HUES6 (cell line): ENCODE data around the gene IGDCC3.
A peak's percentile ranks its signal among the peaks of the same experiment; 100 is the strongest.

Experiments used
- H3K27ac ChIP-seq: 2 replicates; pipeline ENCODE4 v1.7.0; 2013; ENCODE audit warnings: low read depth, mild to moderate bottlenecking, low read length, inconsistent platforms
- H3K27me3 ChIP-seq: 2 replicates; pipeline ENCODE4 v1.6.1; 2013; ENCODE audit warnings: low read length; ENCODE audit not compliant: control insufficient read depth, insufficient read depth
- H3K36me3 ChIP-seq: 2 replicates; pipeline ENCODE4 v1.6.1; 2013; ENCODE audit warnings: low read length; ENCODE audit not compliant: control insufficient read depth, insufficient read depth
- H3K4me1 ChIP-seq: 2 replicates; pipeline ENCODE4 v1.6.1; 2013; ENCODE audit warnings: low read length; ENCODE audit not compliant: control insufficient read depth, insufficient read depth
- H3K4me3 ChIP-seq: 2 replicates; pipeline ENCODE4 v1.5.1; 2013; ENCODE audit warnings: low read depth, low read length
- H3K9ac ChIP-seq: one replicate; pipeline ENCODE4 v1.6.1; 2013; ENCODE audit warnings: mild to moderate bottlenecking, low read length
- H3K9me3 ChIP-seq: 2 replicates; pipeline ENCODE4 v1.6.1; 2013; ENCODE audit warnings: low read depth, low read length; ENCODE audit not compliant: control insufficient read depth, insufficient read depth

The IGDCC3 gene

DNA sequence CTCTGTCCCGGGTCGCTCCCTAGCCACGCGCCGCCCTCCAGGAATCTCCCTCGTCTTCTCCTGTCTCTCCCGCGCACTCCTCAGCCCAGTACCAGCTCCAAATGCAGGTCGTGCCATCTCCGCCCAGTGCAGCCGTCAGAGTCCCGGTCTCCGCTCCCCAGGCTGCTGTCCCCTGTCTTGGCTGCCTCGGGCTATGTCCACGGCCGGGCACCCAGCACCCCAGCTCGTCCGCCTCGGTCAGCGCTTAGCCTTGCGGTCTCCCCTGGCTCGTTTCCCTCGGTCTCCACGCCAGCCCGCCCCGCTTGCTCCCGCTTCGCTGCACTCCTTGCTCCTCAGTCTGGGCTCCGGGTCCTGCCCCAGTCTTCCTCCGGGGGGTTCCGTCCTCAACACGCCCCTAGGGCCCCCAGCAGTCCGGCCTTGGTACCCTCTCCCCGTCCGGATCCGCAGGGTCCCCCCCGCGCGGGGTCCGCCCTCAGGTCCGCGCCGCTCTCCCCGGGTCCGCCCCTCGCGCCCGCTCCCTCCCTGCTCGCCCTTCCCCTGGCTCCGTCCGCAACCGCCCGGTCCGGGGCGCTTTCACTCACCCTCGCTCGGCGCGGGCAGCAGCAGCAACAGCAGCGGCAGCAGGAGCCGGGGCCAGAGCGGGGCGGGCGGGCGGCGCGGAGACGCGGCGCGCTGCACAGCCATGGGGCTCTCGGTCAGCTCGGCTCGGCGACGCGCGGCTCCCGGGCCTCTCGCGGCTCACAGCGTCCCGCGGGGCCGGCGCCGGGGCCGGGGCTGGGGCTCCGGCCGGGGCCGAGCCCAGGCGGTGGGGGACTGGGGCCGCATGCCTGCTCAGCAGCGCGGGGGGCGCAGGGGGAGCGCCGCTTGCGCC lies 462 bp downstream of the IGDCC3 start:
- peak overlapping the region; percentile 85 for H3K9ac ChIP-seq
- peak overlapping the region; percentile 2; the same call in 1 of the 2 replicates for H3K27ac ChIP-seq
- H3K4me1 ChIP-seq, result peaks cover 42% of the 10 kb centered on the region
- H3K4me3 ChIP-seq, result peak overlapping the region; percentile 86
- H3K36me3 ChIP-seq, result peaks cover 18% of the 10 kb centered on the region
- H3K27me3 ChIP-seq, result peaks cover 17% of the 10 kb centered on the region; the same call in 1 of the 2 replicates
- no peaks in the 10 kb centered on the region for H3K9me3 ChIP-seq

DNA sequence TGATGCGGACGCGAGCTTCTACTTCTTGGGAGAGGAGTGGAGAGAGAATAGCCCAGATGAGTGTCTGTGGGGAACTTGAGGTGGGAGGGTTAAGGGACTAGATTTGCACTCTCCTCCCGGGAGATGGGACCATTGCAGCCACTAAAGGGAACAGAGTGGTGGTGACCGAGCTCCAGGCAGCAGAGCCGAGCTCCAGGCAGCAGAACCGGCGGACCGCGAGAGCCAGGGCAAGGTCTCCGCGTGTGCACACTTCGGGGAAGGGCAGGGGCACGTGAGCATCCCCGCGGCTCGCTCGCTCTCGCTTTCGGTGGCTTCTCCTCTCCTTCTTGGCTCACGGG lies 1.1 kb downstream of the IGDCC3 start:
- Histone ChIP-seq H3K4me3 (peak overlapping the region; percentile 86), H3K9me3 (no peaks in the 10 kb centered on the region), H3K36me3 (peaks cover 18% of the 10 kb centered on the region), H3K27ac (no peak overlapping the region), H3K27me3 (peaks cover 17% of the 10 kb centered on the region; the same call in 1 of the 2 replicates), H3K9ac (peak overlapping the region; percentile 85), H3K4me1 (peaks cover 48% of the 10 kb centered on the region)

DNA sequence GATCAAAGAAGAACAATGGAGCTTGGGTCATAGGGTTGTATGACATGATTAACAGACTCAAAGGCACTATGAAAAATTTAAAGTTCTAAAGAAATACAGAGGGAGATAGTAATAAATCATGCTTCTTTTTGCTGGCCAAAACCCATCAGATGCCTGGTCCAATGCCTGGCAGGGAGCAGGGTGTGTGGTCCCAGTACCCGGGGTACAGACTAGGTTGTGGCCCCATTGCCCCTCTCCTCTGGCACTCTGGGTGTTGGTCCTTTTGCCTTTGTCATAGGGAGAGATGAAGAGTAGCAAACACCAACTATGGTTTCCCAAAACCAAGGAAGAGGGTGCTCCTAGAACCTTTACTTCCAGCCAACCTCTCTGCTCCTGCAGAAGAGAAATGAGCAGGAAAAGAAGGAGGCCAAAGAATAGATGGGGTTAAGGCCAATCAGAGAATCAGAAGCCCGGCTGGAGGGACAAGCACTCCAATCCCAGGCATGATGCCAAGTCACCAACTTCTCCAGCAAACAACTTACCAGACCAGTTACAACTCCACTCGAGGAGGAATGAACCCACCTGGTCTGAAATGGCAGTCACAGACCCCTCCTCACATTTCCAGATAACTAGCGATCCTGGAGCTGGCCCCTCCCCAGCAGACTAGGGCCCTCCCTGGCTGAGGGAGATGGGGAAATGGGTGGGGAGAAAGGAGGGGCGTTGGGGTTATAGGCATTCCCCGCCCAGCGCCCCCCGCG lies 1.8 kb downstream of the IGDCC3 start:
- Histone ChIP-seq H3K4me1 (peaks cover 49% of the 10 kb centered on the region), H3K4me3 (peak overlapping the region; percentile 86), H3K9me3 (no peaks in the 10 kb centered on the region), H3K27me3 (peaks cover 17% of the 10 kb centered on the region; the same call in 1 of the 2 replicates), H3K9ac (peak overlapping the region; percentile 13), H3K36me3 (peaks cover 23% of the 10 kb centered on the region), H3K27ac (no peak overlapping the region)

DNA sequence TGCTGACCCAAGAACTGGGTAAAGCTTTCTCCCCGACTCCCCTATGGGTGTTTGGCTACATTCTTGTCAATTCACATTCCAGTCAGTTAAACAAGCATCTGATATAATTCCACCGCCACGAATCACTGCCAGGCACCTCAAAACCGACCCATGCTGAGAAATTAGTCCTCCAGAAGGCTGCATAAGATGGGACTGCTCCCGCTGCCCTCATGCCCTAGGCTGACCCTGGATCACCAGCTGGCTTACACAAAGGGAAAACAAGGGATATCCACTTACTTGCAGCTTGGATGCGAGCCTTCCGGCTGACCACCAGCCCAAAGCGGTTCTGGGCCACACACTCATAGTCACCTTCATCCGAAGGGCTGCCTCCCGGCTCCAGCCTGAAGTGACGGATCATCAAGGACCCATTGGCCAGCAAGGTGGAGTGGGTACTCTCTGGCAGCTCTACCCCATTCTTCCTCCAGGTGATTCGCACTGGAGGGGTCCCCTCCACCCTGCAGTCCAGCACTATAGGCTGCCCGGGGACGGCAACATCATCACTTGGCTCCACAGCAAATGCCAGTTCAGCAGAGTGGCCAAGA lies 2.9 kb downstream of the IGDCC3 start:
- Histone ChIP-seq H3K4me3 (no peak overlapping the region; the same call in 1 of the 2 replicates), H3K4me1 (peaks cover 45% of the 10 kb centered on the region), H3K27ac (no peak overlapping the region), H3K9ac (peak overlapping the region; percentile 19), H3K9me3 (no peaks in the 10 kb centered on the region), H3K36me3 (peaks cover 24% of the 10 kb centered on the region), H3K27me3 (peaks cover 17% of the 10 kb centered on the region; the same call in 1 of the 2 replicates)

DNA sequence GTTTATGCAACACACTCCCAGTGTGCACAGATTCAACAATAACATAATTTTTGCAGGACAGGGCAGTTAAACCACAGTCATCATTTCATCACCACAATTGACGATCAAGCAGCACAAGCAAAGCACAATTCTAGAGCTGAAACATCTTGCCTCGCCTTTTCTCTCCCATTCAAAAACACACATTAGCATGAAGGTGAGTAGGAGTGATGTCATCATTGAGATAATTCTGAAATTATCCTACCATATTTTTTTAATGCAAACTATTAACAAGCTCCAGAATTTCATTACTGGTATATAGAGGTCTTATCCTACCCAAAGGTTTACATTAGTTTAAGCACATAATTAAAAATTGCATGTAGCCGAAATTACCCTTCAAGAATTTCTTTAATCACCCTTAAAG lies 3.5 kb downstream of the IGDCC3 start:
- H3K27ac ChIP-seq, result no peak overlapping the region
- H3K4me1 ChIP-seq, result peaks cover 51% of the 10 kb centered on the region
- no peak overlapping the region for H3K4me3 ChIP-seq
- H3K36me3 ChIP-seq, result peaks cover 24% of the 10 kb centered on the region
- no peak overlapping the region for H3K9ac ChIP-seq
- no peaks in the 10 kb centered on the region for H3K9me3 ChIP-seq
- H3K27me3 ChIP-seq, result peaks cover 12% of the 10 kb centered on the region; the same call in 1 of the 2 replicates

DNA sequence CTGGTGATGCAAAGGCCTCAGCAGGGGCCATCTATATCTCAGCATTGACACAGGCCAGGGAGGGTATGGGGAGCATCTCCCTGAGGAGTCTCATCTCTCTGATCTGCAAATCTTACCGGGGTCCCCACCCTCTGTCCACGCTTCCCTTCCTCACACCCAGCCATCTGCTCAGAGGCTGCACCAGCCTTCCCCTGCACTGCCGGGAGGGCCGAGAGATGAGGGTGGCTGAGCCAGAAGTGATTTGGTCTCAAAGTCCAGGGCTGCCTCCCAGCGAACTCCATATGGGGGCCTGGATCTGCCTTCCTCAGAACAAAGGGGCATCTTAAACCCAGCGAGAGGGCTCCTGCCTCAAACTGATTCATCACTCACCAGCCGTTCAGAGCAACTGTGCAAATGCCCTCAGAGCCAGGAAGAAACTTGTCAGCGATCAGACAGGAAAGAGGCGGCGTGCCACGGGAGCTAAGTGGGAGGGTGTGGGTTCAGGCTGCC lies 4.6 kb downstream of the IGDCC3 start:
- peaks cover 54% of the 10 kb centered on the region for H3K4me1 ChIP-seq
- H3K27ac ChIP-seq, result no peak overlapping the region
- H3K9ac ChIP-seq, result no peak overlapping the region
- H3K27me3 ChIP-seq, result peaks cover 12% of the 10 kb centered on the region; the same call in 1 of the 2 replicates
- H3K4me3 ChIP-seq, result no peak overlapping the region
- H3K36me3 ChIP-seq, result peaks cover 24% of the 10 kb centered on the region
- H3K9me3 ChIP-seq, result no peaks in the 10 kb centered on the region

DNA sequence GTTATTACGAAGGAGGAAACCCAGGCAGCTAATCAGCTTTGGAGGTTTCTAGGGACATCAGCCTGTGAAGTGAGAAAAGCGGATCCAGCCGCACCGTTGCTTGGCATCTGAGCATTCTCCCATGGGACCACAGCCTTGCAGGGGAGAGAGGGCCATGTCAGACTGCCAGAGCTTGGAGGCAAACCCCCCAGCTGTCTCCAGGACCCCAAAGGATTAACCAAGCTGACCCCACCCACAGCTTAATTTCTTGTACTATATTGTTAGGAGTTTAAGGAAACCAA lies 5.1 kb downstream of the IGDCC3 start:
- H3K9ac ChIP-seq, result no peak overlapping the region
- H3K27me3 ChIP-seq, result peaks cover 12% of the 10 kb centered on the region; the same call in 1 of the 2 replicates
- peaks cover 57% of the 10 kb centered on the region for H3K4me1 ChIP-seq
- no peak overlapping the region for H3K27ac ChIP-seq
- peaks cover 24% of the 10 kb centered on the region for H3K36me3 ChIP-seq
- H3K4me3 ChIP-seq, result no peak overlapping the region
- H3K9me3 ChIP-seq, result no peaks in the 10 kb centered on the region

DNA sequence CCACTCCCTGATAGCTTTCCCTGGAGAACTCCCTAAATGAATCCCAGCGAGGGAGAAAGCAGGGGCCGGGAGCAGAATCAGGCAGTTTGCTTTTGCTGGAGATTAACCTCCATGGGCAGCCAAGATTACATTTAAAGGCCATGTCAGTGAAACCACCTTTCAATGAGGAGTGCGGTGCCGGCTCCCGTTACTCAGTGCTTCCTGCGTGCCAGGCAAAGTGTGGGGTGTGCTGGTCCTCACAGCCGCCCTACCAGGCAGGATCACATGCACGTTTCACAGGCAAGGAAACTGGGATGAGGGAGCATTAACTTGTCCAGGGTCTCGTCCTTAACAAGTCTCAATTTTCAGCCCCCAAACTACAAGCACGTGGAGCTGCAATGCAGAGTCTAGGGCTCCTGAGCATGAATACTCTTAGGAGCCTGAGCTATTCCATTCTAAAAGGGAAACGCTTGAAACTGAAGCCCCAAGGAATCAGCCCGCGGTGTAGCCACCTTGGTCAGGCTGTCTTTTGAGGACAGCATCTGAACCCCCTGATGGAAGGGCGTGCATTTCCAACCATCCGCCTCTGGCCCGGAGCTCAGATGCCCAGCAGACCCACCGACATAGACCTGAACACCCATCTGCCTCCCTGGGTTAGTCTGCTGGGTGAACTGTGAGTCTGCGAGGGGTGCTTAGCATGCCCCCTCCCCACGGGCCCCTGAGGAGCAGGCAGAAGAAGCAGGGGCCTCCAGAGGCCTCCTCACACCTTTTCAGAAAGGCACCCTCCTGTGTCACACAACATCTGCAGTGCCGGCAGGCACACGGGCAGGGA lies 5.6 kb downstream of the IGDCC3 start:
- Histone ChIP-seq H3K4me1 (peaks cover 61% of the 10 kb centered on the region), H3K9me3 (no peaks in the 10 kb centered on the region), H3K36me3 (peaks cover 24% of the 10 kb centered on the region), H3K27me3 (peaks cover 12% of the 10 kb centered on the region; the same call in 1 of the 2 replicates), H3K4me3 (no peak overlapping the region), H3K9ac (peak overlapping the region; percentile 1), H3K27ac (no peak overlapping the region)

DNA sequence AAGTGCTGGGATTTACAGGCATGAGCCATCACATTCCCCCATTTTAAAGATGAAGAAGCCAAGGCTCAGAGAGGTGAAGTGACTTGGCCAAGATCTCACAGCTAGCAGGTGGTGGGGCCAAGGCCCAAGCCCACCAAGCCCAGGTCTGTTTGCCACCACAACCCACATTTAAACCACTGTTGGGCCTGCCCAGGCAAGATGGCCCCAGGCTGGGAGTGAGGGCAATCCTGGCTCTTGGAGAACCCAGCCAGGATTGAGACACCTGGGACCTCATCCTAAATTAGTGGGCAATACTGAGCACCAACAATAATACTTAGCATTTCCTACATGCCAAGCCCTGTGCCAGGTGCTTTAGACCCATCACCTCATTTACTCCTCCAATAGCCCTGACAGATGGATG lies 6.9 kb downstream of the IGDCC3 start:
- no peak overlapping the region for H3K27ac ChIP-seq
- H3K4me3 ChIP-seq, result no peak overlapping the region
- peaks cover 24% of the 10 kb centered on the region for H3K36me3 ChIP-seq
- peaks cover 66% of the 10 kb centered on the region for H3K4me1 ChIP-seq
- no peak overlapping the region for H3K9ac ChIP-seq
- H3K9me3 ChIP-seq, result no peaks in the 10 kb centered on the region
- peaks cover 5% of the 10 kb centered on the region; the same call in 1 of the 2 replicates for H3K27me3 ChIP-seq

DNA sequence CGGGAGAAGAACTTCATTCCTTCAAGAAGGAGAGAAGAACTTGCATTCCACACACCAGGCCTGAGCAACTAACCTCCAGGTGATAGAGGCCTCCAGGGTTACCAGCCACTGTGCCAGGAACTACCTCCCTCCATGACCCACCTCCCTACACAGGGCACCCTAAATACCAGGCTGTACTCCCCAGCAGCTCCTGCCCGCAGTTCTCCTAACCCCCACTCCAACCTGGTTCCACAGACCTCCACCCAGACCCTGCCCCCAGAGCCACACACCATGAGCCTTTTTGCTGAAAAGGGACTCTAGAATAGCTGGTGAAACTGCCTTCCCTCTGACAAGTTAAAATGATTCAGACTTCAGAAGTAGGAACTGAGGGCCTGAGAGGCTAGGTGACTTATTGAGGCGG lies 8.2 kb downstream of the IGDCC3 start:
- Histone ChIP-seq H3K4me3 (no peak overlapping the region), H3K36me3 (peaks cover 19% of the 10 kb centered on the region), H3K9me3 (no peaks in the 10 kb centered on the region), H3K9ac (no peak overlapping the region), H3K27ac (no peak overlapping the region), H3K27me3 (no peaks in the 10 kb centered on the region), H3K4me1 (peaks cover 67% of the 10 kb centered on the region)
